Myocyte (in vitro differentiated cells): Measurements from ENCODE around the gene OR2Y1. TPM values are rescaled to one million over a fixed set of nuclear protein-coding genes. Genes with fewer than 3 reads are reported as not detected.
"Not testable (repeated sequence)": the region's sequence is repeated elsewhere in the genome, so short reads cannot be mapped to it uniquely, and the experiment has no call there.

Source experiments
- DNase-seq: peaks from one replicate; pipeline ENCODE4 v3.0.0-alpha.2; 2012; ENCODE audit warnings: low read depth
- total RNA-seq: library from RNA; depleted of rRNA; stranded (reverse); fragments of >200 nt; gene quantifications from 2 replicates; pipeline ENCODE4 v1.2.3, GENCODE V29; 2014

Gene OR2Y1
- total RNA-seq, 1 donor from 2014 or later, result not detected

GRCh38 chr5:180740953-180741352 is 1.1 kb upstream of the OR2Y1 start:
- DNase-seq, result not testable (repeated sequence)

- DNase-seq, result peak; percentile 13
Observed at GRCh38 chr5:180739271-180739670, 587 bp downstream of the OR2Y1 start.

DNA sequence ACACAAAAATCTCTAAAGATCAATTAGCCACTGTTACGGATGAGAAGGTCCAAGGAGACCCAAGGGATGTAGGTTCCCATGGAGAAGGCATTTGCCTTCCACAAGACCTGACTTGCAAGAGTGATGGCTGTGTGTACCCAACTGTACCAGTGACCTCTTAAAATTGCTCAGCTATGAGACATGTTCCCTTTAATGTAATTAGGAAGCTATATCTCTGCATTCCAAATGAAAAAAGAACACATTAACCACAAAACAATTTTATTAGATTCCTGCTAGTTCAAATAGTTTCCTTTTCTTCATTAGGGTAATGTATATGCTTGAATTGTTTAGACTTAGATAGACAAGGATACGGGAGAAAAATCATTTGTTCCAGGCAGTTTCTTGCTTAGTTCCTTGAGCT is 3.3 kb downstream of the OR2Y1 start:
- no peak for DNase-seq

GRCh38 chr5:180724944-180725343 is 14.9 kb downstream of the OR2Y1 start:
- no peak for DNase-seq

DNA sequence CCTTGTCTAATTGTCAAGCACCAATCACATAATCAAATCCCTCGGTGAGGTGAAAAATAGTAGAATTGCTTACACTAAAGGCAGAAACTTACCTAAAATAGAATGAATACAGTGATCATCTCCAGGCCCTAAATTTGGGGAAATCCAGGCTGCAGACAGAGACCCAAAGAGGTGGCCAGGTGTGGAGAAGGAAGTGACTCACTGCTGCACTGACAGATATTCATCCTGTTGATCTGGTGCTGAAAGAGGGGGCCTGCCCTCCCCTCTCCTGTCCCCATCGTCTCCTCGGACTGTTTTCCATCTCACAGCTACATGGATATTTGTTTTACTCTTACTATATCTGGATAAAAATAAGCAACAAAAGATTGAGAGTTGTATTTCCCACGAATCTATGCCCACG is 15.9 kb downstream of the OR2Y1 start:
- no peak for DNase-seq

DNA sequence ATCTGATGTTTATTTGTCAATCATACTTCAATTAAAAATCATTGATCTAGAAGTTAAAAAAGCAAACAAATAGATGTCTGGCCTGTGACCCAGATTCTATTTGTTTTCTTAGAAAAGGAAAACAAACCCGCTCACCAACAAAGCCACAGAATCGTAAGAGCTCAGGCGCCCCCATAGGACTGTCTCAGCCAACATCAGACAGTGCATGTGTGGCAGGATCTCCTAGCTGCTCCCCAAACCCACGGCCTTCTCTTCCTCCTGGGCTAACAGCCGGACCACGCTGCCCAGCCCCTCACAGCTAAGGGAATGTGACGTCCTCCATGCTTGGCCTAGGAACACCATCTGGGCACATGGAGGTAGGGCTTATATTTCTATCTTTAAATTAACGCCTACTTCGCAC is 19.4 kb downstream of the OR2Y1 start:
- no peak for DNase-seq

GRCh38 chr5:180719781-180720180 is 20.1 kb downstream of the OR2Y1 start:
- no peak for DNase-seq

- peak; percentile 62 for DNase-seq
Observed at GRCh38 chr5:180718810-180719453, 20.9 kb downstream of the OR2Y1 start.

GRCh38 chr5:180717989-180718388 is 21.9 kb downstream of the OR2Y1 start:
- DNase-seq, result no peak

- peak; percentile 9 for DNase-seq
Observed at GRCh38 chr5:180704362-180704761, 35.5 kb downstream of the OR2Y1 start.

DNA sequence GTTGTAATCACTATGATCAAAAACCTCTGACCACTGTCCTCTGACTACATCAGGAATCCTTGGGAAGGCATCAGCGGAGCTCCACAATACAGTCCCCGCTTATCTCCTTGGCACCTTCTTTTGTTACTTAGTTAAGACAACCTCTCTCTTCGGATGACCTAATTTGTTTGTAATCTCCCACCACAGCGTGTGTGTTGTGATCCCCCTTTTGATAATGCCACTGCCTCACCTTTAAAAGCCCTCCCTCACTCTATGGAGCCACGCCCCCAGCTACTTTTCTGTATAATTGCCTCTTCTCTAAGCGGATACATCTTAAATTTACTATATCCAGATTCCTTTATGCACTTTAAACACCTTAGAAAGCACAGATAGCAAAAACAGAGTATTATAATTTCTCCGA is 35.9 kb downstream of the OR2Y1 start:
- DNase-seq, result no peak

GRCh38 chr5:180703371-180703770 is 36.5 kb downstream of the OR2Y1 start:
- DNase-seq, result not testable (repeated sequence)

DNA sequence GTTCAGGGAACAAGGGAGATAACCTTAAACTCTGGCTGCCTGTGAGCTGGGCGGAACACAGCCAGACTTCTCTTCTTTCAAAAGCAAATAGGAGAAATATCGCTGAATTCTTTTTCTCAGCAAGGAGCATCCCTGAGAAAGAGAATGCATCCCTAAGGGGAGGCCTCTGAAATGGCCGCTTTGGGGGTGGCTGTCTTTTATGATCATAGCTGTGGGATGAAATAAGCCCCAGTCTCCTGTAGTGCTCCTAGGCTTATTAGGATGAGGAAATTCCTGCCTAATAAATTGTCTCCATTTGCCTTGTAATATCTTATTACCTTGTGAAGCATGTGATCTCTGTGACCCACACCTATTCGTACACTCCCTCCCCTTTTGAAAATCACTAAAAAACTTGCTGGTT is 39.4 kb downstream of the OR2Y1 start:
- DNase-seq, result not testable (repeated sequence)

GRCh38 chr5:180699042-180699441 is 40.8 kb downstream of the OR2Y1 start:
- no peak for DNase-seq

DNA sequence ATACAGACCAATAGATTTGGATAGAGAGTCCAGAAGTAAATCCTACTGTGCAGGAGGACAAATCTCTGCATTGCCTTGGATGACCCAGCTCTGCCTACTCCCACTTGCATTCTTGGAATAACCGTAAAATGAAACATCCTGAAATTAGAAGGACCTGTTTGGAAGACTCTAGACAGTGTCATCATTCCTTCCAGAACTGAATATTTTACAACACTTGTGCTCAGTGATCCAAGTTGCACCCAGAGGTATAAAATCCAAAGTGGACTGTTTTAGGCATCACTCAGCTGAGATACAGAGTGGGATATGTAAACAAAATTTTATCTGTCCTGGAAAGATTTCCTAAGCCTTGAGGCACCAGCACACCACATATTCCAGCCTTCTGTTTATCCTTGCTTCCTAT is 43.7 kb downstream of the OR2Y1 start:
- DNase-seq, result no peak

DNA sequence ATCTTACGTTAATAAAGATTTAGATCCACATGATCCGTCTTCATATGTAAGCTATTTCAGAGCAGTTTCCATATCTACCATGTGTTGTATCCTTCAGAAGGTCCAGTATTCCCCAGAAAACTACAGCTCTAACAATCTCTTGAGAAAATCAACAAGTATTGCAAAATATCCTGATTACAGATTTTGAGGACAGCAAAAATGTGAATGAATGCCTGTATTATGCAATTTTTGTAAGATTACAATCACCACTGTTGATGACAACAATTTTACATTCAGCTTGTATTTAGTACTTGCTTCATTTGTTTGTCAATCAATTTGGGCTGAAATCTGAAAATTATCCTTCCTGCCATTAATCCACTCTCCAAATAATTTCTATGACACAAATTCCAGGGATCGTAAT is 47.4 kb downstream of the OR2Y1 start:
- DNase-seq, result no peak

- DNase-seq, result no peak
Observed at GRCh38 chr5:180691046-180691445, 48.8 kb downstream of the OR2Y1 start.

DNA sequence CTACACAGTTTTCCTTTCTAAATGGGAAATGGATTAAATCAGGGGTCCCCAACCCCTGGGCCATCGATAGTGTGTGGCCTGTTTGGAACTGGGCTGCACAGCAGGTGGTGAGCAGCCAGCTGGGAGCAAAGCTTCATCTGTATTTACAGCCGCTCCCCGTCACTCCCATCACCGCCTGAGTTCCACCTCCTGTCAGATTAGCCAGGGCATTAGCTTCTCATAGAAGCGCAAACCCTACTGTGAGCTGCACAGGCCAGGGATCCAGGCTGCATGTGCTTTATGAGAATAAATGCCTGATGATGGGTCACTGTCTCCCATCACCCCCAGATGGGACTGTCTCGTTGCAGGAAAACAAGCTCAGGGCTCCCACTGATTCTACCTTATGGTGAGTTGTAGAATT is 49.3 kb downstream of the OR2Y1 start:
- DNase-seq, result no peak

- no peak for DNase-seq
Observed at GRCh38 chr5:180689775-180690174, 50.1 kb downstream of the OR2Y1 start.
